Testis (tissue), 2 donors: ENCODE results near the gene BICC1.

Experiments used
- CTCF ChIP-seq, 3 experiments: fragments of 450-650 bp in 2 of 3; fragments of 200-600 bp in 1 of 3; sonication (generic) in 1 of 3; IDR thresholded peaks; one replicate each; pipeline ENCODE4 v1.5.1; 2016 to 2019; ENCODE audit warnings: antibody characterized with exemption in 3 of 3, mild to moderate bottlenecking in 2 of 3, moderate library complexity in 1 of 3
- POLR2A ChIP-seq: fragments of 450-650 bp; IDR thresholded peaks from one replicate; pipeline ENCODE4 v1.6.1; 2017; ENCODE audit warnings: antibody characterized with exemption, mild to moderate bottlenecking, moderate library complexity

- TF ChIP-seq CTCF (IDR thresholded peaks at IDR 0.05) (no peak), POLR2A (no peak)
Observed at GRCh38 chr10:58757352-58758065, 244.8 kb downstream of the BICC1 start.
